HG03103 (cell line): Measurements from ENCODE around the gene PASK.

Source experiments
- ATAC-seq: cut with Tn5 transposase; IDR thresholded peaks from one replicate; pipeline ENCODE4 v1.9.1; 2021; ENCODE audit warnings: low read depth; ENCODE audit not compliant: unreplicated experiment

The PASK gene

GRCh38 chr2:241182126-241182525, 32.9 kb upstream of the PASK start:
- ATAC-seq = no peak

GRCh38 chr2:241180495-241180894, 31.2 kb upstream of the PASK start:
- ATAC-seq = no peak

GRCh38 chr2:241179899-241180298, 30.6 kb upstream of the PASK start:
- ATAC-seq = no peak

- no peak for ATAC-seq
Observed at GRCh38 chr2:241178961-241179360, 29.7 kb upstream of the PASK start.

GRCh38 chr2:241177526-241178334, 28.5 kb upstream of the PASK start:
- no peak for ATAC-seq

GRCh38 chr2:241173557-241173956, 24.3 kb upstream of the PASK start:
- ATAC-seq = no peak

GRCh38 chr2:241168366-241168765, 19.1 kb upstream of the PASK start:
- ATAC-seq = no peak

- no peak for ATAC-seq
Observed at GRCh38 chr2:241163601-241164118, 14.4 kb upstream of the PASK start.

- no peak for ATAC-seq
Observed at GRCh38 chr2:241161646-241162281, 12.5 kb upstream of the PASK start.

- ATAC-seq = no peak
Observed at GRCh38 chr2:241160318-241160717, 11.0 kb upstream of the PASK start.

GRCh38 chr2:241159116-241159515, 9.8 kb upstream of the PASK start:
- ATAC-seq = no peak

GRCh38 chr2:241158546-241158900, 9.3 kb upstream of the PASK start:
- ATAC-seq = no peak

- ATAC-seq = no peak
Observed at GRCh38 chr2:241157841-241158545, 8.7 kb upstream of the PASK start.

- no peak for ATAC-seq
Observed at GRCh38 chr2:241156971-241157441, 7.7 kb upstream of the PASK start.

GRCh38 chr2:241155936-241156335, 6.7 kb upstream of the PASK start:
- ATAC-seq = no peak

GRCh38 chr2:241154915-241155314, 5.6 kb upstream of the PASK start:
- no peak for ATAC-seq

GRCh38 chr2:241153616-241154015, 4.3 kb upstream of the PASK start:
- no peak for ATAC-seq

GRCh38 chr2:241151934-241152660, 2.8 kb upstream of the PASK start:
- ATAC-seq = no peak

GRCh38 chr2:241150660-241151530, 1.6 kb upstream of the PASK start:
- ATAC-seq = no peak
